SK-N-SH treated with all-trans-retinoic acid at 6 μM for 48 hours (cell line): ENCODE measurements around the gene ENTPD1.

Experiments
- TOX ChIP-seq: fragments of 250-450 bp; sonication (Bioruptor Pico); IDR thresholded peaks from 2 replicates; pipeline ENCODE4 v1.8.0; 2021; ENCODE audit warnings: mild to moderate bottlenecking, moderate library complexity, borderline replicate concordance
- ZFP3 ChIP-seq: fragments of 250-450 bp; sonication (Bioruptor Pico); IDR thresholded peaks from 2 replicates; pipeline ENCODE4 v1.5.0; 2020; ENCODE audit warnings: mild to moderate bottlenecking, moderate library complexity
- ZNF565 ChIP-seq: fragments of 450-650 bp; formaldehyde crosslinking; conservative IDR thresholded peaks from 2 replicates; pipeline ENCODE4 v1.5.0; 2020; ENCODE audit warnings: low read depth, mild to moderate bottlenecking, moderate library complexity
- TF ChIP-seq, protein P1 (sequence below): fragments of 250-450 bp; sonication (Bioruptor Pico); IDR thresholded peaks from 2 replicates; pipeline ENCODE4 v1.8.0; 2020; ENCODE audit warnings: mild to moderate bottlenecking, moderate library complexity, borderline replicate concordance
- TF ChIP-seq, protein P2 (sequence below): fragments of 250-450 bp; sonication (Bioruptor Pico); IDR thresholded peaks from 2 replicates; pipeline ENCODE4 v1.5.1; 2020; ENCODE audit warnings: low read depth, mild to moderate bottlenecking, moderate library complexity

DNA sequence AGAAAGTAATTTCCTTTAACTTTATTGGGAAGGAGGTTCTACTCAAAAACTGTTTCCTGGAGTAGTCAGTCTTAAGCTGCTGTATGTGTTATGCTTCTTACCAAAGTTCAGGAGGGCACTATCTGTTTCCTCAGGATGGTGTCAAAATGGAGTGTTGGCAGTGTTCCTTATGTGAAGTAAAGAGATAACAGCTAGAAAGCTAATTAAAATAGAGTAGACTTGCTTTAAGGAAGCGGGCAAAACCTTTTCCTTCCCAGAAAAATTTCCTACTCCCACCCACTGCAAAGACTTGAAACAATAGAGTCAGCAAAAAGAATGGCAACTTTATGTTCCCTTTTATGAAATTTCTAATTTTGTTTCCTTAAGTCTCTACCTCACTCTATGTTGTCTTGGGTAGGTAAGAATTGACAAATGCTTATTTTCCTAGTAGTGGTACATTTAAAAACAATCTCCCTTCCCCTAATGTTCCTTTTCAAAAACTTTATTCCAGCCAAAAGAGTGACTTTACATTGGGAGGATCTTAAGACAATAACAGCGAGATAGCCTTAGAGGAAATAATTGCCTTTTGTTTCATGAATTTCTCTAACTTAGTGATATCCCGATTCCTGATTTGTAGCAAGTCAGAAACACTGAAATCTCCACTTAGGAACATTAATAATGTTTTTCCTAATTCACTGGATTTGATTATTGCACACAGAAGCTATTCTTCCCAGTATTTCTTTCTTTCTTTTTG, 26.5 kb upstream of the ENTPD1 start:
- TF ChIP-seq, protein P1, sequence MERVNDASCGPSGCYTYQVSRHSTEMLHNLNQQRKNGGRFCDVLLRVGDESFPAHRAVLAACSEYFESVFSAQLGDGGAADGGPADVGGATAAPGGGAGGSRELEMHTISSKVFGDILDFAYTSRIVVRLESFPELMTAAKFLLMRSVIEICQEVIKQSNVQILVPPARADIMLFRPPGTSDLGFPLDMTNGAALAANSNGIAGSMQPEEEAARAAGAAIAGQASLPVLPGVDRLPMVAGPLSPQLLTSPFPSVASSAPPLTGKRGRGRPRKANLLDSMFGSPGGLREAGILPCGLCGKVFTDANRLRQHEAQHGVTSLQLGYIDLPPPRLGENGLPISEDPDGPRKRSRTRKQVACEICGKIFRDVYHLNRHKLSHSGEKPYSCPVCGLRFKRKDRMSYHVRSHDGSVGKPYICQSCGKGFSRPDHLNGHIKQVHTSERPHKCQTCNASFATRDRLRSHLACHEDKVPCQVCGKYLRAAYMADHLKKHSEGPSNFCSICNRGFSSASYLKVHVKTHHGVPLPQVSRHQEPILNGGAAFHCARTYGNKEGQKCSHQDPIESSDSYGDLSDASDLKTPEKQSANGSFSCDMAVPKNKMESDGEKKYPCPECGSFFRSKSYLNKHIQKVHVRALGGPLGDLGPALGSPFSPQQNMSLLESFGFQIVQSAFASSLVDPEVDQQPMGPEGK (CRISPR knock-in tag), result no peak
- no peak for TF ChIP-seq ZNF565 (CRISPR knock-in tag)
- TF ChIP-seq TOX, result no peak
- TF ChIP-seq, protein P2, sequence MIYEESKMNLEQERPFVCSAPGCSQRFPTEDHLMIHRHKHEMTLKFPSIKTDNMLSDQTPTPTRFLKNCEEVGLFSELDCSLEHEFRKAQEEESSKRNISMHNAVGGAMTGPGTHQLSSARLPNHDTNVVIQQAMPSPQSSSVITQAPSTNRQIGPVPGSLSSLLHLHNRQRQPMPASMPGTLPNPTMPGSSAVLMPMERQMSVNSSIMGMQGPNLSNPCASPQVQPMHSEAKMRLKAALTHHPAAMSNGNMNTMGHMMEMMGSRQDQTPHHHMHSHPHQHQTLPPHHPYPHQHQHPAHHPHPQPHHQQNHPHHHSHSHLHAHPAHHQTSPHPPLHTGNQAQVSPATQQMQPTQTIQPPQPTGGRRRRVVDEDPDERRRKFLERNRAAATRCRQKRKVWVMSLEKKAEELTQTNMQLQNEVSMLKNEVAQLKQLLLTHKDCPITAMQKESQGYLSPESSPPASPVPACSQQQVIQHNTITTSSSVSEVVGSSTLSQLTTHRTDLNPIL (CRISPR knock-in tag), result no peak
- no peak for TF ChIP-seq ZFP3 (CRISPR knock-in tag)
